Adrenal gland (tissue), 5 donors: ENCODE results near the gene PTPRN2.

Experiments used
- CTCF ChIP-seq, 6 experiments: fragments of 450-650 bp in 4 of 6; fragments of 200-600 bp in 2 of 6; sonication (generic) in 1 of 6; IDR thresholded peaks; 1 replicate in 5 of 6; 2 replicates in 1 of 6; pipeline versions ENCODE4 v1.5.1 to v1.8.0; 2016 to 2021; ENCODE audit warnings: antibody characterized with exemption in 6 of 6, mild to moderate bottlenecking in 2 of 6, moderate library complexity in 1 of 6
- POLR2A ChIP-seq, 2 donors: fragments of 450-650 bp; IDR thresholded peaks; one replicate each; pipeline ENCODE4 v1.6.1; 2017; ENCODE audit warnings: antibody characterized with exemption in 2 of 2, mild to moderate bottlenecking in 2 of 2, moderate library complexity in 1 of 2
- donor health status: DM: no; HTN: no; CAD: no.

- TF ChIP-seq CTCF (IDR thresholded peaks at IDR 0.05) (no peak), POLR2A (IDR thresholded peaks at IDR 0.05) (no peak)
Observed at GRCh38 chr7:157630301-157630853, 957.2 kb downstream of the PTPRN2 start.
